Transverse colon (tissue), 4 donors: ENCODE measurements around the gene CFAP54.

Experiments used
- CTCF ChIP-seq, 5 experiments: fragments of 200-600 bp in 3 of 5; fragments of 450-650 bp in 2 of 5; sonication (generic) in 3 of 5; IDR thresholded peaks; 1 replicate in 2 of 5; 2 replicates in 3 of 5; pipeline ENCODE4 v1.5.1; 2016 to 2017; ENCODE audit warnings: antibody characterized with exemption in 5 of 5, inconsistent platforms in 3 of 5, mild to moderate bottlenecking in 2 of 5, moderate library complexity in 1 of 5
- EP300 ChIP-seq: sonication (generic); formaldehyde crosslinking; IDR thresholded peaks from one replicate; pipeline ENCODE4 v1.6.1; 2017; ENCODE audit warnings: antibody characterized with exemption, low read depth
- POLR2A ChIP-seq: fragments of 450-650 bp; IDR thresholded peaks from one replicate; pipeline ENCODE4 v1.6.1; 2016; ENCODE audit warnings: antibody characterized with exemption, mild to moderate bottlenecking, moderate library complexity
- POLR2AphosphoS5 ChIP-seq, 3 donors: sonication (generic); formaldehyde crosslinking; IDR thresholded peaks; one replicate each; pipeline ENCODE4 v1.6.1; 2016; ENCODE audit warnings: antibody characterized with exemption in 3 of 3

DNA sequence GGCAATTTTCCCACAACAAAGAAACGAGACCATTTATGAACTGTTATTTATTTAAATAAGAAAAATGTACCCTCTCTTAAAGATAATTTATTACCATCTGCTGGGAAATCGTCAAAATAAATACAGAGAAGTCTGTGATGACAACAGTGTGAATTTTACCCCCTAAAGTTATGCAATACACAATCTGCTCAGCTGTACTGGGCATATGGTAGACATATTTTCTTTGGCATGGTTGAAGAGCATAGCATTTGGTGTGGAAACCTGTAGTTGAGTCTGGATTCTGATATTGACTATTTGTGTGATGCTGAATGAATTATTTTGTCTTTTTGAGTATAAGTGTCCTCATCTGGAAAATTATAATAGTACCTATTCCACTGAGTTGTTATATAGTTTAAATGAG lies 60.0 kb downstream of the CFAP54 start:
- TF ChIP-seq CTCF (IDR thresholded peaks at IDR 0.05) (no peak), POLR2A (no peak), POLR2AphosphoS5 (IDR thresholded peaks at IDR 0.05) (no peak), EP300 (no peak)
